HepG2 (cell line): ENCODE measurements around the gene NUAK1. TPM values are rescaled to one million over a fixed set of nuclear protein-coding genes. Genes with fewer than 3 reads are reported as not detected.

ENCODE experiments used
- ATAC-seq: fragments of 200-7000 bp; cut with Tn5 transposase; 3 replicates; pipeline ENCODE4 v1.9.1; 2020; ENCODE audit warnings: mild to moderate bottlenecking, moderate library complexity
- BruUV-seq: library from RNA; stranded (reverse); fragments of 400-500 nt; replicated peaks from 2 replicates; lab custom pipeline; 2021; lab: Mats Ljungman, UMichigan
- CTCF ChIA-PET: fragments of 300-600 bp; formaldehyde crosslinking; extraction: SDS; loops from one replicate; lab custom pipeline; 2021; ENCODE audit warnings: low total read pairs, inconsistent platforms, low intra/inter-chr PET ratio; lab: Yijun Ruan, JAX
- POLR2A ChIA-PET: fragments of 350-600 bp; sonication (Branson Sonifier 250); formaldehyde crosslinking; loops from one replicate; lab custom pipeline; 2020; ENCODE audit warnings: antibody characterized with exemption, inconsistent platforms; lab: Yijun Ruan, JAX
- DNase-seq: peaks from one replicate; pipeline ENCODE4 v3.0.0-alpha.2; 2015; ENCODE audit warnings: low spot score
- FAIRE-seq: peaks from 3 replicates; lab custom pipeline; 2011; peaks lifted over from hg19 to GRCh38; lab: Jason Lieb, UNC
- H2AFZ ChIP-seq: one replicate; pipeline ENCODE4 v1.6.1; 2011; ENCODE audit warnings: low read length, inconsistent platforms
- H3K27ac ChIP-seq: fragments of 300-600 bp; 3 replicates; pipeline ENCODE4 v1.8.0; 2011; ENCODE audit warnings: mixed run types, mild to moderate bottlenecking, mixed read lengths, low read length, inconsistent platforms; ENCODE audit not compliant: insufficient read depth; ENCODE audit errors: extremely low read length
- H3K27me3 ChIP-seq, 2 experiments: fragments of 200-600 bp in 1 of 2; 2 replicates in 1 of 2; 3 replicates in 1 of 2; pipeline versions ENCODE4 v1.6.0 to v1.8.0; 2011; ENCODE audit warnings: low read length in 2 of 2, mild to moderate bottlenecking in 2 of 2, moderate library complexity in 2 of 2, inconsistent platforms in 1 of 2; ENCODE audit not compliant: insufficient read depth in 2 of 2, control insufficient read depth in 1 of 2
- H3K36me3 ChIP-seq, 2 experiments: fragments of 200-600 bp in 1 of 2; replicated peaks in 1 of 2; 2 replicates in 1 of 2; 3 replicates in 1 of 2; pipeline versions ENCODE4 v1.5.1 to v1.8.0; 2011; ENCODE audit warnings: low read length in 2 of 2, inconsistent platforms in 1 of 2; ENCODE audit not compliant: insufficient read depth in 2 of 2, control insufficient read depth in 1 of 2
- H3K4me1 ChIP-seq: 2 replicates; pipeline ENCODE4 v1.5.1; 2012; ENCODE audit warnings: low read length, inconsistent platforms; ENCODE audit not compliant: insufficient read depth
- H3K4me2 ChIP-seq: 2 replicates; pipeline ENCODE4 v1.6.0; 2011; ENCODE audit warnings: low read depth, low read length, inconsistent platforms
- H3K4me3 ChIP-seq, 3 experiments: fragments of 200-600 bp in 1 of 3; sonication (generic), shearing (Covaris generic) in 1 of 3; replicated peaks in 1 of 3; 2 replicates each; pipeline ENCODE4 v1.5.1; 2011 to 2016; ENCODE audit warnings: low read length in 3 of 3, inconsistent platforms in 2 of 3, low read depth in 2 of 3, mild to moderate bottlenecking in 2 of 3, control low read depth in 1 of 3, mixed read lengths in 1 of 3; ENCODE audit not compliant: insufficient read depth in 1 of 3
- H3K79me2 ChIP-seq: one replicate; pipeline ENCODE4 v1.6.1; 2011; ENCODE audit warnings: low read length, inconsistent platforms; ENCODE audit not compliant: insufficient read depth
- H3K9ac ChIP-seq: 2 replicates; pipeline ENCODE4 v1.6.0; 2011; ENCODE audit warnings: mild to moderate bottlenecking, low read depth, low read length, inconsistent platforms; ENCODE audit not compliant: insufficient read depth
- H3K9me3 ChIP-seq: 2 replicates; pipeline ENCODE4 v1.5.1; 2012; ENCODE audit warnings: mild to moderate bottlenecking, low read length
- H4K20me1 ChIP-seq: 2 replicates; pipeline ENCODE4 v1.6.0; 2011; ENCODE audit warnings: inconsistent platforms, mild to moderate bottlenecking, low read length, moderate library complexity; ENCODE audit not compliant: insufficient read depth
- MYNN ChIP-seq: sonication (generic); formaldehyde crosslinking; IDR thresholded peaks from 2 replicates; pipeline ENCODE4 v1.4.0; 2020; ENCODE audit warnings: mild to moderate bottlenecking, low read depth, missing genetic modification reagents
- ZNF232 ChIP-seq: sonication (generic); formaldehyde crosslinking; IDR thresholded peaks from 2 replicates; pipeline ENCODE4 v1.4.0; 2020; ENCODE audit warnings: missing genetic modification reagents, borderline replicate concordance
- ZNF589 ChIP-seq: sonication (generic); formaldehyde crosslinking; conservative IDR thresholded peaks from 2 replicates; pipeline ENCODE4 v1.8.0; 2022; ENCODE audit warnings: mild to moderate bottlenecking, moderate library complexity, missing genetic modification reagents
- ZNF616 ChIP-seq: sonication (generic); formaldehyde crosslinking; IDR thresholded peaks from 2 replicates; pipeline ENCODE4 v1.5.0; 2020; ENCODE audit warnings: low read depth, mild to moderate bottlenecking, missing genetic modification reagents
- ZNF879 ChIP-seq: sonication (generic); formaldehyde crosslinking; IDR thresholded peaks from 2 replicates; pipeline ENCODE4 v1.8.1; 2023; ENCODE audit warnings: missing genetic modification reagents
- WGBS: methylation state at CpG from one replicate; pipeline ENCODE4 v1.1.6; 2017; ENCODE audit warnings: low lambda C conversion rate; 5-methylcytosine and 5-hydroxymethylcytosine counted together
- in situ Hi-C: cut with HindIII; loops from 2 replicates; pipeline ENCODE4 v1.10.0; 2017; ENCODE audit warnings: low pct_unique_long_range_greater_than_20kb; ENCODE audit not compliant: extremely low pct_ligation_motif_present
- intact Hi-C: fragments of 100-400 bp; cut with micrococcal nuclease; formaldehyde crosslinking; loops from one replicate; pipeline ENCODE4 v1.10.0; 2022; ENCODE audit not compliant: unreplicated experiment
- polyA plus RNA-seq, 8 experiments: library from polyadenylated mRNA; depleted of rRNA in 3 of 8; stranded (reverse) in 7 of 8; unstranded in 1 of 8; fragments of >200 nt; fragmentation: Illumina TruSeq in 4 of 8; extraction: Trizol in 4 of 8; gene quantifications; 2 replicates each; pipeline versions ENCODE4 v1.2.1 to v1.2.3, GENCODE V29; 2011 to 2016; ENCODE audit warnings: low read depth in 4 of 8, missing spikeins in 1 of 8, mixed read lengths in 1 of 8; ENCODE audit not compliant: insufficient read depth in 1 of 8
- total RNA-seq, 5 experiments: library from RNA; depleted of rRNA; stranded (reverse); fragments of >200 nt; fragmentation: Illumina TruSeq; extraction: Trizol; gene quantifications; 2 replicates each; pipeline ENCODE4 v1.2.3, GENCODE V29; 2016; ENCODE audit warnings: low read depth in 1 of 5
- TF ChIP-seq, protein P1 (sequence below), 2 experiments: fragments of 450-650 bp in 1 of 2; sonication (generic) in 1 of 2; formaldehyde crosslinking; IDR thresholded peaks; 2 replicates each; pipeline versions ENCODE4 v1.5.0 to v1.8.0; 2020 to 2022; ENCODE audit warnings: mild to moderate bottlenecking in 1 of 2, missing genetic modification reagents in 1 of 2

NUAK1 gene
- total and polyA plus RNA-seq, 2 of the 13 experiments (the other 11 are each of a cell fraction or from before 2014, with no cell fraction given), result 1.7 to 1.9 TPM

DNA sequence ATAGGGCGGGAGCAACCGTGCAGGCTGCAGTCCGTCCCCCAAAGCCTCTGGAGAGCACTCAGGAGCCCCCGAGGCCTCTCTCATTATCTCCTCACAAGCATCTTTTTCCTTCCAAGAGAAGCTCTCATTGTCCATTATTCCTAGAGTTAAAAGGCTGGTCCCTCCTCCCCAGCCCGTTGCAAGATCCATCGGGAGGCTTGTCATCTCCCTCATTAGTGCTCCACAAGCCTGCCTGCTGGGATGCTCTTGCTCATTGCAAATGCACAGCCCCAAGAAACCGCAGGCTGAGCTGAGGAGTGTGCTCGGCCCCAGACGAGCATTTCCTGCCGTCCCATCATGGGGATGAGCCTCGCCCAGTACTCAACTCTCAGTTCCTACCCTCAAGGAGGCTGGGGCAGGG lies 23.3 kb downstream of the NUAK1 start:
- no peak overlapping the region for H3K27ac ChIP-seq
- POLR2A ChIA-PET, result no interaction called here
- intact Hi-C loops, result no loop called here
- no peaks in the 10 kb centered on the region for H3K36me3 ChIP-seq
- BruUV-seq, result no TSS peak
- no peak overlapping the region for H3K4me2 ChIP-seq
- no peak for FAIRE-seq
- H3K9ac ChIP-seq, result no peak overlapping the region
- no peak for TF ChIP-seq ZNF879 (CRISPR knock-in tag)
- no peak for TF ChIP-seq ZNF616 (CRISPR knock-in tag)
- TF ChIP-seq MYNN (CRISPR knock-in tag), result no peak
- TF ChIP-seq ZNF589 (CRISPR knock-in tag), result no peak
- TF ChIP-seq, all 625 proteins: peak for 0
- Histone ChIP-seq H3K9me3 (no peaks in the 10 kb centered on the region), H3K4me1 (peaks cover 82% of the 10 kb centered on the region), H2AFZ (no peak overlapping the region), H4K20me1 (no peaks in the 10 kb centered on the region), H3K79me2 (peaks cover 4% of the 10 kb centered on the region), H3K4me3 (no peak overlapping the region), H3K27me3 (no peaks in the 10 kb centered on the region)
- DNase-seq (no peak), ATAC-seq (no peak)
- WGBS, result 91% methylated on average over 10 of the region's 11 CpGs
- CTCF ChIA-PET, result no interaction called here
- in situ Hi-C loops, result no loop called here

DNA sequence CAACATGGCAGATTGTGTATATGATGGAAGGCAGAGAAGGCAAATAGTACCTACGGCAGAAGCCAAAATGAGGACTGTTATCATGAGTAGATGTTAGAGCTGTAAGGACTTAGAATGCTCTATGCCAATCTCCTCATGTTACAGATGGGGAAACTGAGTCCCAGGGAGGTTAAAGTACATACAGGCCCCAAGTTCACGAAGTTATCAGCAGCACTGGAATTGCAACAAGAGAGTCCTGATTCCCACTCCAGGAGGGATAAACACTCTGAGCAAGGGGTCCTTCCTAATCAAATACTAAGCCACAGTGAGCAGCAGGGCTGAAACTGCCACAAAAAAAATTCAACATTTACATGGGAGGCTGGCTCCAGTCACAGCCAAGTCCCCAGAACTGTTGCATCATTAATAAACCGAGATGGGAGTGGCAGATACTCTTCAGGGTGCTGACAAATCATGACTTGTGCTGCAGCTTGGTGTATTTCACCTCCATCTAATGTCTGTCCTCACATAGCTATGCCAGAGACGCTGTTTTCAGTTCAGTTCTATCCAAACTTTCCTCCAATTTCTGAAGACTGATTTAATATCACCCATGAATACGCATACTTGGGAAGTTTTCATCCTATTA lies 24.2 kb downstream of the NUAK1 start:
- ChIA-PET CTCF (no interaction called here), POLR2A (no interaction called here)
- H4K20me1 ChIP-seq, result no peaks in the 10 kb centered on the region
- FAIRE-seq, result no peak
- H3K4me1 ChIP-seq, result peaks cover 82% of the 10 kb centered on the region
- no peaks in the 10 kb centered on the region for H3K36me3 ChIP-seq
- H3K27me3 ChIP-seq, result no peaks in the 10 kb centered on the region
- no peak for TF ChIP-seq ZNF232
- TF ChIP-seq, protein P1, sequence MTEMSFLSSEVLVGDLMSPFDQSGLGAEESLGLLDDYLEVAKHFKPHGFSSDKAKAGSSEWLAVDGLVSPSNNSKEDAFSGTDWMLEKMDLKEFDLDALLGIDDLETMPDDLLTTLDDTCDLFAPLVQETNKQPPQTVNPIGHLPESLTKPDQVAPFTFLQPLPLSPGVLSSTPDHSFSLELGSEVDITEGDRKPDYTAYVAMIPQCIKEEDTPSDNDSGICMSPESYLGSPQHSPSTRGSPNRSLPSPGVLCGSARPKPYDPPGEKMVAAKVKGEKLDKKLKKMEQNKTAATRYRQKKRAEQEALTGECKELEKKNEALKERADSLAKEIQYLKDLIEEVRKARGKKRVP (CRISPR knock-in tag; IDR thresholded peaks at IDR 0.05), result peak in 1 of 2 experiments; percentile 49; a peak in 2 of 4 replicates
- no peak for ATAC-seq
- H3K9me3 ChIP-seq, result no peaks in the 10 kb centered on the region
- H3K79me2 ChIP-seq, result no peaks in the 10 kb centered on the region
- H2AFZ ChIP-seq, result no peak overlapping the region
- intact Hi-C loops (no loop called here), in situ Hi-C loops (no loop called here)
- WGBS, result 96% methylated on average over 3 of the region's 5 CpGs
- DNase-seq, result no peak
- H3K4me3 ChIP-seq, result no peak overlapping the region
- no TSS peak for BruUV-seq
- no peak overlapping the region for H3K9ac ChIP-seq
- no peak overlapping the region for H3K4me2 ChIP-seq
- no peak overlapping the region for H3K27ac ChIP-seq
